A673 (cell line): ENCODE measurements around the gene PRUNE2. TPM values are rescaled to one million over a fixed set of nuclear protein-coding genes. Genes with fewer than 3 reads are reported as not detected.
"Not testable (repeated sequence)": the region's sequence is repeated elsewhere in the genome, so short reads cannot be mapped to it uniquely, and the experiment has no call there.

Source experiments
- BruUV-seq: library from RNA; stranded (reverse); fragments of 400-500 nt; replicated peaks from 2 replicates; lab custom pipeline; 2021; lab: Mats Ljungman, UMichigan
- CTCF ChIA-PET: fragments of 300-600 bp; sonication (Branson Sonifier 250); formaldehyde crosslinking; loops from one replicate; lab custom pipeline; 2022; ENCODE audit warnings: antibody characterized with exemption; lab: Charles Lee
- POLR2A ChIA-PET: fragments of 300-600 bp; sonication (Branson Sonifier 250); formaldehyde crosslinking; loops from one replicate; lab custom pipeline; 2022; ENCODE audit warnings: antibody characterized with exemption; ENCODE audit not compliant: low non-redundant PET; lab: Charles Lee
- DNase-seq: peaks from one replicate; pipeline ENCODE4 v3.0.0-alpha.2; 2015; ENCODE audit warnings: low spot score
- H3K27ac ChIP-seq: fragments of 200-600 bp; sonication (generic); 2 replicates; pipeline ENCODE4 v1.5.1; 2016; ENCODE audit warnings: mixed run types, low read depth, mild to moderate bottlenecking, mixed read lengths, antibody characterized with exemption, low read length; ENCODE audit not compliant: poor library complexity, severe bottlenecking
- H3K27me3 ChIP-seq: fragments of 200-600 bp; sonication (generic); replicated peaks from 2 replicates; pipeline ENCODE4 v1.6.1; 2017; ENCODE audit warnings: mixed run types, low read depth, mild to moderate bottlenecking, mixed read lengths, antibody characterized with exemption, low read length; ENCODE audit not compliant: insufficient read depth, poor library complexity
- H3K36me3 ChIP-seq: fragments of 200-600 bp; sonication (generic); 2 replicates; pipeline ENCODE4 v1.6.1; 2016; ENCODE audit warnings: mixed run types, mild to moderate bottlenecking, mixed read lengths, antibody characterized with exemption, low read length; ENCODE audit not compliant: insufficient read depth, poor library complexity, severe bottlenecking
- H3K4me1 ChIP-seq: fragments of 200-600 bp; sonication (generic); 2 replicates; pipeline ENCODE4 v1.6.1; 2017; ENCODE audit warnings: mixed run types, mild to moderate bottlenecking, mixed read lengths, antibody characterized with exemption, low read length; ENCODE audit not compliant: insufficient read depth, poor library complexity, severe bottlenecking
- H3K4me3 ChIP-seq: fragments of 200-600 bp; sonication (generic); 2 replicates; pipeline ENCODE4 v1.5.1; 2016; ENCODE audit warnings: low read depth, mixed run types, mild to moderate bottlenecking, mixed read lengths, low read length; ENCODE audit not compliant: poor library complexity, severe bottlenecking
- H3K9me3 ChIP-seq: fragments of 200-600 bp; sonication (generic); 2 replicates; pipeline ENCODE4 v1.6.1; 2016; ENCODE audit warnings: mixed run types, low read depth, mild to moderate bottlenecking, mixed read lengths, antibody characterized with exemption, low read length; ENCODE audit not compliant: poor library complexity, severe bottlenecking
- CTCF ChIP-seq: fragments of 300-800, 200-600 bp; sonication (generic); conservative IDR thresholded peaks from 2 replicates; pipeline ENCODE4 v1.5.1; 2017; ENCODE audit warnings: low read depth, mild to moderate bottlenecking, antibody characterized with exemption, low read length, moderate library complexity, mixed read lengths
- EZH2 ChIP-seq: fragments of 200-600 bp; sonication (generic); IDR thresholded peaks from 2 replicates; pipeline ENCODE4 v1.6.1; 2017; ENCODE audit warnings: borderline replicate concordance, low read depth, mild to moderate bottlenecking, mixed read lengths, antibody characterized with exemption, low read length; ENCODE audit not compliant: poor library complexity, severe bottlenecking
- intact Hi-C: fragments of 100-400 bp; cut with micrococcal nuclease; formaldehyde crosslinking; loops from one replicate; pipeline ENCODE4 v1.10.0; 2022; ENCODE audit not compliant: unreplicated experiment
- total RNA-seq: library from RNA; stranded (reverse); gene quantifications from 2 replicates; pipeline ENCODE4 v1.2.3, GENCODE V29; 2021

Gene PRUNE2
- total RNA-seq, 1 experiment from 2014 or later: not detected

- Histone ChIP-seq H3K9me3 (no peaks in the 10 kb centered on the region), H3K27ac (no peak overlapping the region), H3K4me3 (no peak overlapping the region), H3K4me1 (no peaks in the 10 kb centered on the region), H3K27me3 (no peaks in the 10 kb centered on the region), H3K36me3 (no peaks in the 10 kb centered on the region)
- CTCF ChIA-PET: no interaction called here
- TF ChIP-seq EZH2 (no peak), CTCF (no peak)
- DNase-seq: no peak
- POLR2A ChIA-PET: no interaction called here
- BruUV-seq: no TSS peak
- intact Hi-C loops: no loop called here
Observed at GRCh38 chr9:76859860-76860259, 46.1 kb downstream of the PRUNE2 start.

GRCh38 chr9:76858248-76858647, 47.7 kb downstream of the PRUNE2 start:
- H3K36me3 ChIP-seq, CTCF ChIA-PET, BruUV-seq, H3K9me3 ChIP-seq, H3K27ac ChIP-seq, DNase-seq, H3K4me3 ChIP-seq, H3K4me1 ChIP-seq, H3K27me3 ChIP-seq, intact Hi-C loops, POLR2A ChIA-PET: not testable (repeated sequence)

- no peaks in the 10 kb centered on the region for H3K27me3 ChIP-seq
- no peaks in the 10 kb centered on the region for H3K9me3 ChIP-seq
- BruUV-seq: no TSS peak
- no peak for DNase-seq
- POLR2A ChIA-PET: no interaction called here
- H3K36me3 ChIP-seq: no peaks in the 10 kb centered on the region
- no peak overlapping the region for H3K4me3 ChIP-seq
- H3K4me1 ChIP-seq: no peaks in the 10 kb centered on the region
- intact Hi-C loops: no loop called here
- CTCF ChIA-PET: no interaction called here
- TF ChIP-seq EZH2 (no peak), CTCF (no peak)
- H3K27ac ChIP-seq: no peak overlapping the region
Observed at GRCh38 chr9:76856016-76856415, 49.9 kb downstream of the PRUNE2 start.

- H3K36me3 ChIP-seq: no peaks in the 10 kb centered on the region
- no peak overlapping the region for H3K4me3 ChIP-seq
- intact Hi-C loops: no loop called here
- H3K4me1 ChIP-seq: no peaks in the 10 kb centered on the region
- no peak overlapping the region for H3K27ac ChIP-seq
- no TSS peak for BruUV-seq
- H3K27me3 ChIP-seq: no peaks in the 10 kb centered on the region
- no peak for DNase-seq
- ChIA-PET CTCF (no interaction called here), POLR2A (no interaction called here)
- no peak for TF ChIP-seq CTCF
- no peak for TF ChIP-seq EZH2
- no peaks in the 10 kb centered on the region for H3K9me3 ChIP-seq
Observed at GRCh38 chr9:76855015-76855414, 50.9 kb downstream of the PRUNE2 start.
